ENCODE data around the gene COX8C.
"Not testable (repeated sequence)": the region's sequence is repeated elsewhere in the genome, so short reads cannot be mapped to it uniquely, and the experiment has no call there.

COX8C gene

GRCh38 chr14:93369713-93370266 lies 22.8 kb downstream of the COX8C start:
- ATAC-seq (replicated peaks) (peak; percentile 95 to 96), DNase-seq (peak; percentile 33)
- no peaks in the 10 kb centered on the region for H3K27me3 Mint-ChIP-seq
- peak overlapping the region; percentile 69 for H3K27ac Mint-ChIP-seq
- H3K36me3 Mint-ChIP-seq: peaks cover 6 to 26% of the 10 kb centered on the region in 2 donors
- peaks cover 40 to 62% of the 10 kb centered on the region in 2 donors for H3K4me1 Mint-ChIP-seq
- peaks cover 7 to 15% of the 10 kb centered on the region in 2 donors for H3K9me3 Mint-ChIP-seq
- H3K4me3 Mint-ChIP-seq: peak overlapping the region in 1 of 2 donors; percentile 17

GRCh38 chr14:93375673-93376156 lies 28.7 kb downstream of the COX8C start:
- peak overlapping the region; percentile 91 for H3K27ac Mint-ChIP-seq
- DNase-seq: peak; percentile 82
- peaks cover 8 to 18% of the 10 kb centered on the region in 2 donors for H3K9me3 Mint-ChIP-seq
- peaks cover 42 to 71% of the 10 kb centered on the region in 2 donors for H3K4me1 Mint-ChIP-seq
- H3K36me3 Mint-ChIP-seq: peaks cover 5 to 24% of the 10 kb centered on the region in 2 donors
- peak overlapping the region in 1 of 2 donors; percentile 45 for H3K4me3 Mint-ChIP-seq
- no peaks in the 10 kb centered on the region for H3K27me3 Mint-ChIP-seq
- peak; percentile 99 to 100 for ATAC-seq (replicated peaks)

- no peaks in the 10 kb centered on the region for H3K27me3 Mint-ChIP-seq
- H3K27ac Mint-ChIP-seq: no peak overlapping the region
- no peak overlapping the region for H3K4me3 Mint-ChIP-seq
- H3K4me1 Mint-ChIP-seq: peaks cover 31 to 55% of the 10 kb centered on the region in 2 donors
- DNase-seq (no peak), ATAC-seq (replicated peaks) (no peak)
- H3K9me3 Mint-ChIP-seq: peaks cover 13 to 16% of the 10 kb centered on the region in 2 donors
- H3K36me3 Mint-ChIP-seq: peaks cover 3 to 12% of the 10 kb centered on the region in 2 donors
Measured at GRCh38 chr14:93379831-93380230, 32.8 kb downstream of the COX8C start.

- Mint-ChIP-seq H3K9me3 (peaks cover 9 to 12% of the 10 kb centered on the region in 2 donors), H3K4me3 (no peak overlapping the region), H3K27ac (no peak overlapping the region), H3K4me1 (peaks cover 22 to 40% of the 10 kb centered on the region in 2 donors), H3K36me3 (peaks cover 2 to 10% of the 10 kb centered on the region in 2 donors), H3K27me3 (no peaks in the 10 kb centered on the region)
- ATAC-seq (replicated peaks) (peak; percentile 83 to 89), DNase-seq (no peak)
Measured at GRCh38 chr14:93381644-93382043, 34.7 kb downstream of the COX8C start.

GRCh38 chr14:93384256-93384655 lies 37.3 kb downstream of the COX8C start:
- not testable (repeated sequence) for H3K27ac Mint-ChIP-seq; ATAC-seq (replicated peaks); H3K4me3 Mint-ChIP-seq; DNase-seq; H3K36me3 Mint-ChIP-seq
- Mint-ChIP-seq H3K4me1 (peaks cover 17 to 28% of the 10 kb centered on the region in 2 donors), H3K27me3 (peaks cover 4 to 19% of the 10 kb centered on the region in 2 donors), H3K9me3 (peaks cover 9 to 12% of the 10 kb centered on the region in 2 donors)

- no peak overlapping the region for H3K27ac Mint-ChIP-seq
- H3K27me3 Mint-ChIP-seq: peaks cover 18 to 23% of the 10 kb centered on the region in 2 donors
- peaks cover 6 to 11% of the 10 kb centered on the region in 2 donors for H3K36me3 Mint-ChIP-seq
- H3K4me1 Mint-ChIP-seq: peaks cover 2 to 14% of the 10 kb centered on the region in 2 donors
- H3K9me3 Mint-ChIP-seq: peaks cover 18 to 21% of the 10 kb centered on the region in 2 donors
- H3K4me3 Mint-ChIP-seq: no peak overlapping the region
- peak; percentile 15 for DNase-seq
- peak; percentile 87 to 92 for ATAC-seq (replicated peaks)
Measured at GRCh38 chr14:93395231-93395630, 48.2 kb downstream of the COX8C start.

DNA sequence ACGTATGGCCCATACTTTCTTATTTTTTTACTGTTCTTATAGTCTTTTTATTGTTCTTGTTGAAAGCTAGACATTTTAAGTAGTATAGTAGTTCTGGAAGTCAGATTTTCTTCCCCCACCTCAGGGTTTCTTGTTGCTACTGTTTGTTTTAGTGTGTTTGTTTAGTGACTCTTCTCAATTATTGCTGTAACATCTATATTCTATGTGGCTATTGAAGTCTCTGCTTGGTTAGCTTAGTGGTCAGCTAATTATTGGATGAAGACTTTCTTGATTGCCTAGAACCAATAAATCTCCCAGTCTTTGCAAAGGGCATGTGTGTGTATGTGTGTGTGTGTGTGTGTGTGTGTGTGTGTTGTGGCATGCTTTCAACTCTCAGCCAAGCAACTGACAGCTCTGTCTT lies 49.5 kb downstream of the COX8C start:
- ATAC-seq (replicated peaks) (no peak), DNase-seq (no peak)
- Mint-ChIP-seq H3K4me3 (no peak overlapping the region), H3K36me3 (peaks cover 6 to 11% of the 10 kb centered on the region in 2 donors), H3K27ac (no peak overlapping the region), H3K27me3 (peaks cover 23 to 27% of the 10 kb centered on the region in 2 donors), H3K4me1 (peaks cover 2 to 14% of the 10 kb centered on the region in 2 donors), H3K9me3 (peaks cover 18 to 20% of the 10 kb centered on the region in 2 donors)

All from stimulated activated naive B cell treated with anti-CD40 and anti-IgM and Interleukin-4, amounts not matched to agents 10 μg/mL and 1 μg/mL and 100 μg/mL, for 72 hours (primary cell).